Duodenal mucosa (tissue), 2 donors: ENCODE data around the gene UGT1A9.

ENCODE experiments used
- H3K27ac ChIP-seq: one replicate; pipeline ENCODE4 v1.7.0; 2013; ENCODE audit warnings: low read depth, low read length
- H3K27me3 ChIP-seq, 2 donors: one replicate each; pipeline ENCODE4 v1.7.0; 2013; ENCODE audit warnings: low read length in 2 of 2, control low read depth in 1 of 2; ENCODE audit not compliant: insufficient read depth in 2 of 2, control insufficient read depth in 1 of 2
- H3K36me3 ChIP-seq, 2 donors: one replicate each; pipeline ENCODE4 v1.7.0; 2013; ENCODE audit warnings: low read length in 2 of 2, control low read depth in 1 of 2; ENCODE audit not compliant: insufficient read depth in 2 of 2, control insufficient read depth in 1 of 2
- H3K4me1 ChIP-seq, 2 donors: one replicate each; pipeline ENCODE4 v1.7.0; 2013; ENCODE audit warnings: low read length in 2 of 2, control low read depth in 1 of 2; ENCODE audit not compliant: insufficient read depth in 2 of 2, control insufficient read depth in 1 of 2
- H3K4me3 ChIP-seq, 2 donors: one replicate each; pipeline ENCODE4 v1.7.0; 2013; ENCODE audit warnings: low read length in 2 of 2, low read depth in 1 of 2
- H3K9ac ChIP-seq, 2 donors: one replicate each; pipeline ENCODE4 v1.7.0; 2013; ENCODE audit warnings: low read length in 2 of 2, low read depth in 1 of 2
- H3K9me3 ChIP-seq, 2 donors: one replicate each; pipeline ENCODE4 v1.7.0; 2013; ENCODE audit warnings: low read length in 2 of 2, control low read depth in 1 of 2; ENCODE audit not compliant: control insufficient read depth in 1 of 2

UGT1A9 gene

DNA sequence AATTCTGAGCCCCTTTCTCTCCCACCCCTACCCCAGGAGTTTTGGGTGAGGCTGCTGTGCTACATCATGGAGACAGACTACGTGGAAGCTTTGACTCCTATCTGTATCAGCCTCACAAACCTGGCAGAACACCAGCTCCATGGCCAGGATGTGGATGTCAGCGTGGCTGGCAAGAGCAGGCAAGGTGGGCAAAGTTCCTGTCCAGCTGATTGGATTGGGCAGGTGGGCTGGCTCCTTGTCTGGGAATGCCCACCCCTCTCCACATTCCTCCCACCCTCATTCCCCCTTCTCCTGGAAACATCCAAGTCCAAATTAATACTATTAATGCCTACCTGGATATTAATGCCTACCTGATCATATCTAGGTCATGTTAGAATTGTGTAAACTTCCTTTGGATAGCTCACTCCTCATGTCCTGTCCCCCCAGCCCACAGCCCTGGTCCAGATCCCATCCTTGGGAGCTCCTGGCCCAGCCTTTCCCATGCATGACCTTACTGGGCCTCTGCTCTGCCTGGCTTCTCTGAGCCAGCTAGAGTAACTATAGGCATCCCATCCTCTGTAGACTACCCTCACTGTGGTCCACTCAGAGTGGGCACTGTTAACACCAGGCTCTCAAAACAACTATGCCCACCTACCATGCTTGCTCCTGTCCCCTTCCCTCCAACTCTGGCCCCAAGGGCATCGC, 130.6 kb downstream of the UGT1A9 start:
- Histone ChIP-seq H3K9ac (no peak overlapping the region), H3K36me3 (no peaks in the 10 kb centered on the region), H3K4me3 (no peak overlapping the region), H3K9me3 (no peaks in the 10 kb centered on the region), H3K27ac (no peak overlapping the region), H3K27me3 (no peaks in the 10 kb centered on the region), H3K4me1 (no peaks in the 10 kb centered on the region)

DNA sequence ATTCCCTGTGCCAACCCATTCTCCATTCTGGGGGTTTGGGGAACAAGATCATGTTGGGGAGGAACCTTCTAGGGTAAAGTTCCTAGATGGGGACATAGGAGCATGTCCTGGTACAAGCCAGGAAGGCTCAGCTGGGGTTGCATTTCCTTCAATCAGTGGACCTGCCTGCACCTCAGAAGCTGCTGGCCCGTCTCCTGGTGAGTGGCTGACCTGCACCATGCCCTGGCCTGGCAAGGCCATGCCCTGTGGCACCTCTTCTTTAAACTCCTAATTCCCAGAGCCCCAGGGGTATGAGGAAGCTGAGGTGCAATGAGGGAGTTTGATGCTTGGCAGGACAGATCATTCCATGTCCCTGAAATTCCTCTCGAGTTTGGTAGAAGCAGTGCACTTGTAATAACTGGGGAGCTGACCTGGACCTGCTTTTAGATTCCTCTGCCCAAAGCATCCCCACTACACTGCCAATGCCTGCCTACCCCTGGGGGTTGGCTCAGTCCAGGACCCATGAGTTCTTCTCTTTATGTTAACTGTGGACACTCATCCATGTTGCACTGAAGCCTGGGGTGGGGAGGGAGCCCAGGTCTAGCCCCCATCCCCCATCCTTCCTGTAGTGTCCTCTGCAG, 131.7 kb downstream of the UGT1A9 start:
- no peak overlapping the region for H3K4me3 ChIP-seq
- no peaks in the 10 kb centered on the region for H3K36me3 ChIP-seq
- H3K9ac ChIP-seq = no peak overlapping the region
- no peaks in the 10 kb centered on the region for H3K9me3 ChIP-seq
- H3K27me3 ChIP-seq = no peaks in the 10 kb centered on the region
- H3K4me1 ChIP-seq = no peaks in the 10 kb centered on the region
- H3K27ac ChIP-seq = no peak overlapping the region

DNA sequence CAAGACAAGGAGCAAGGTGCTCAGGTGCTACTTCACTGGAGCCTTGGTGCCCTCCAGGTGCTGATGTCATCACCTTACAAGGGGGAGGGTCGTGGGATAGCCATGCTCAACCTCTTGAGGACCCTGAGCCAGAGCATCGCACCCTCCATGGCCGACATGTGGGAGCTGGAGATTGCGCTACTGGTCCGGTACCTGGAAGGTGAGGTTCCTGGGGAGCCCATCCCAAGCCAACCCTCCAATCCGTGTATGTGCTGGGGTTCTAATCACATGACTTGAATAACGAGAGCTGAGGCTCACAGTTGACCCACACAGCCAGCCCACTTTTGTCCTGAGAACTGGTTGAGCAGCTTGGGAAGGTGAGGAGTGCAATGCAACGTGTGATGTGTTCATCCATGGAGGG, 132.3 kb downstream of the UGT1A9 start:
- Histone ChIP-seq H3K4me3 (no peak overlapping the region), H3K27ac (no peak overlapping the region), H3K9me3 (no peaks in the 10 kb centered on the region), H3K9ac (no peak overlapping the region), H3K36me3 (no peaks in the 10 kb centered on the region), H3K4me1 (no peaks in the 10 kb centered on the region), H3K27me3 (no peaks in the 10 kb centered on the region)

DNA sequence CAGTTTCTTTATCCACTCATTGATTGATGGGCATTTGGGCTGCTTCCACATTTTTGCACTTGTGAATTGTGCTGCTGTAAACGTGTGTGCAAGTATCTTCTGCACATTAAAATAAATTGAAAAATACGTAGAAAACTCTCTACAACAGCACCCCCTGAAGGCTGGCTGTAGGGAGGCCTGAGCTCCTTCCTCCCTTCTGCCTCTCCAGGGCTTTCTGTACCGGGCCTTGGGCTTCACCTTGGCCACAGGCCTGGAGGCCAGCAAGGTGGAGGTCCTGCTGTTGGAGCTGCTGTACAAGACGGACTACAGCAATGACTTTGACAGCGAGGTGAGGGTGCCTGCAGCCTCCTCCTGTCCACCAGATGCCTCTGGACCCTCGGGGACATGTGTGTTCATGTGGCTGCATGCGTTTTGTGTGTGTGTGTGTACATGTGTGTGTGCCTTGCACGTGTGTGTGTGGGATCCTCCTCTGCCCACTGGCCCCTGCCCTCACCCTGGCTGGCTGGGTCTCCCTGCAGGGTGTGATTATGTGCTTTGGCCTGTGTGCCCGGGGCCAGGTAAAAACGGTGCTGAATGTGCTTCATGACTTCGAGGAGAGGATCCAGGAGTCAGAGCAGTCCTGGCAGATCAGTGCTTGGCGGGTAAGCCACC, 135.6 kb downstream of the UGT1A9 start:
- H3K9me3 ChIP-seq = no peaks in the 10 kb centered on the region
- H3K27me3 ChIP-seq = no peaks in the 10 kb centered on the region

DNA sequence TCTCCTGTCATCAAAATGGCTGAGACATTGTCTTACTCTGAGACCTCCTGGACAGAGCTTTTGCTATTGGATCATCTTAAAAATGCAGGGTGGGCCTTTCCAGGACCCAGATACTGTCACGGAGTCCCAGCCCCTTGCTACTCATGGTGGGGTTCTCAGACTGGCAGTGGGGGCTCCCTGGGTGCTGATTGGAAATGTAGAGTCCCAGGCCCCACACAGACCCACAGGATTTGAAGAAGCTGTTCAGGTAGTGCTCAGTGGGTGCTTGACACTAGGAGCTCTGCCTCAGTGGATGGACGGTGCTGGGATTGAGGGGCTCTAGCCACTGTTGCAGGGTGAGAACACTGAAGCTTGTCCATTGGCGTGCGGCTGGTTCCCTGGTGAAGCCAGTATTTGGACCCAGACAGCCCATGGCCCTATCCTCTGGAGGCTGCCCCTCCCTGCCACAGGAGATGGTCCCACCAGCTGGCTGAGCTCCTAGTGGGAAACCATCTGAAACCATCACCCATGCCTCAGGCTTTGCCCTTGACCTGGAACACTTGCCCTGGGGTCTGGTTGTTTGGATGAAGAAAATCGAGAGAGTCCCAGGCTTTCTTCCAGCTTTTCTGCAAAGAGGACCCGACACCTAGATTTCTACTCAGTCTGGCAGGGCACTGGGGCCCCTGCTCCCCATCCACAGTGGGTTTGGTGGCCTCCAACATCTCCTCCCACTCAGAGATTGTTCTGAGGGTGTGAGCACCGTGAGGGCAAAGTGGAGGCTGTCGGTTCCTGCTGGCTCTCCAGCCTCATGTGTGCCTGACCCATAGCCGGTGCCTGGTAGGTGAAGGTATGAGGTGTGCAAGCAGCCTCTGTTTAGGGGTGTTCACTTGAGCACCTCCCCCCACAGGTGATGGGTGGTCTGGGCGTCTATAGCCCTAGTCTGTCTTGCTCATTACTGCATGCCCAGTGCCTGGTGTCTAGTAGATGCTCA, 136.6 kb downstream of the UGT1A9 start:
- Histone ChIP-seq H3K9me3 (no peaks in the 10 kb centered on the region), H3K36me3 (no peaks in the 10 kb centered on the region), H3K4me1 (no peaks in the 10 kb centered on the region), H3K9ac (no peak overlapping the region), H3K27me3 (no peaks in the 10 kb centered on the region), H3K27ac (no peak overlapping the region), H3K4me3 (no peak overlapping the region)

More for the DNA sequence above, 135.6 kb downstream of the UGT1A9 start:
- no peaks in the 10 kb centered on the region for H3K4me1 ChIP-seq
- H3K4me3 ChIP-seq = no peak overlapping the region
- no peak overlapping the region for H3K9ac ChIP-seq
- H3K27ac ChIP-seq = no peak overlapping the region
- H3K36me3 ChIP-seq = no peaks in the 10 kb centered on the region

DNA sequence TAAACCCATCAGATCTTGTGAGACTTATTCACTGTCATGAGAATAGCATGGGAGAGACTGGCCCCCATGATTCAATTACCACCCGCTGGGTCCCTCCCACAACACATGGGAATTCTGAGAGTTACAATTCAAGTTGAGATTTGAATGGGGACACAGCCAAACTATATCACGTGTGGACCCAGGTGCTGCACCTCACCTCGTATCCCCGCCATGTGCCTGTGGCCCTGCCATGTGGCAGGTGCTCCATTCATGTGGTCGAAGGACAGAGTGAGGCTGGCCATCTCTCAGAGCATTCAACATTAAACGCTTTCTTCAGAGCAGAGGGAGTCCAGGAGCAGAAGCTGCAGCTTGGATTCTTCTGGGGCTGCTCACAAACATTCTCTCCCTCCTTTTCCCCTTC, 138.7 kb downstream of the UGT1A9 start:
- Histone ChIP-seq H3K9ac (no peak overlapping the region), H3K36me3 (no peaks in the 10 kb centered on the region), H3K4me3 (no peak overlapping the region), H3K27ac (no peak overlapping the region), H3K9me3 (no peaks in the 10 kb centered on the region), H3K27me3 (peaks cover 0 to 2% of the 10 kb centered on the region in 2 donors), H3K4me1 (no peaks in the 10 kb centered on the region)

DNA sequence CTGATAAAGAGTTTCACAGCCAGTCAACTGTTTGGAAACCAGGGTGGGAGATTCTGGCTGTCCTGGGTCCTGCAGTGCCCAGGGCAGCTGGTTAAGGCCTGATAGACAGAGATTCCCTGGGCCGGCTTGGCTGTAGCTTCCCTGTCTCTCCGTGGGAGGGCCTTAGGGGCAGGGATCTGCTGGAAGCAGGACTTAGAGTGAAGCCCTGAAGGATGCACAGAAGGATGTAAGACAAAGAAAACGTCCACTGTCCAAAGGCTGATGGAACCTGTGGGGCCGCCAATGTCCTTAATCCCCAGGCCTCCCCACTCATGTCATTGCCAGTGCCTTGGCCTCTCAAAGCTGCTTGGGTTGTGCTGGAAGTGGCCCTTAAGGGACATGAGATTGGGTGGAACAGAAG, 139.4 kb downstream of the UGT1A9 start:
- no peak overlapping the region for H3K4me3 ChIP-seq
- H3K9ac ChIP-seq = no peak overlapping the region
- no peaks in the 10 kb centered on the region for H3K4me1 ChIP-seq
- H3K36me3 ChIP-seq = no peaks in the 10 kb centered on the region
- H3K9me3 ChIP-seq = no peaks in the 10 kb centered on the region
- peaks cover 0 to 2% of the 10 kb centered on the region in 2 donors for H3K27me3 ChIP-seq
- no peak overlapping the region for H3K27ac ChIP-seq

DNA sequence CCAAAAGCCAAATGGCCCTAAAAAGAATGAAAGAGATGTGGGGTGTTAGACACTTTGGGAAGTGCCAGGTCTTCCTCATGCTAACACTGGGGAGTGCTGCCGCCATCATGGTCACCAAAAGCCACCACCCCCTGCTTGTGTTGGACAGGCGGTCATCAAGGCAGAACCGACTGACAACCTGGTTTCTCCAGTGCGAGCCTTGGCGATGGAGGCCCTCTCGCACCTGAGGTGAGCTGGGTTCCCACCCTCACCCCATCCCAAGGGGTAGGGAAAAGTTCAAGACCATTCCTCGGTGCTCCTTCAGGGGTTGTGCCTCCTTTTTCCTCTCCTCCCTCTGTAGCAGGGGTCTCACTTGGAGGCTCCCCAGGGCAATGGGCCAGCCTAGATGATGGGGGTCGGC, 140.0 kb downstream of the UGT1A9 start:
- no peaks in the 10 kb centered on the region for H3K9me3 ChIP-seq
- H3K9ac ChIP-seq = no peak overlapping the region
- H3K27me3 ChIP-seq = peaks cover 0 to 2% of the 10 kb centered on the region in 2 donors
- H3K4me3 ChIP-seq = no peak overlapping the region
- H3K4me1 ChIP-seq = no peaks in the 10 kb centered on the region
- H3K36me3 ChIP-seq = no peaks in the 10 kb centered on the region
- no peak overlapping the region for H3K27ac ChIP-seq

DNA sequence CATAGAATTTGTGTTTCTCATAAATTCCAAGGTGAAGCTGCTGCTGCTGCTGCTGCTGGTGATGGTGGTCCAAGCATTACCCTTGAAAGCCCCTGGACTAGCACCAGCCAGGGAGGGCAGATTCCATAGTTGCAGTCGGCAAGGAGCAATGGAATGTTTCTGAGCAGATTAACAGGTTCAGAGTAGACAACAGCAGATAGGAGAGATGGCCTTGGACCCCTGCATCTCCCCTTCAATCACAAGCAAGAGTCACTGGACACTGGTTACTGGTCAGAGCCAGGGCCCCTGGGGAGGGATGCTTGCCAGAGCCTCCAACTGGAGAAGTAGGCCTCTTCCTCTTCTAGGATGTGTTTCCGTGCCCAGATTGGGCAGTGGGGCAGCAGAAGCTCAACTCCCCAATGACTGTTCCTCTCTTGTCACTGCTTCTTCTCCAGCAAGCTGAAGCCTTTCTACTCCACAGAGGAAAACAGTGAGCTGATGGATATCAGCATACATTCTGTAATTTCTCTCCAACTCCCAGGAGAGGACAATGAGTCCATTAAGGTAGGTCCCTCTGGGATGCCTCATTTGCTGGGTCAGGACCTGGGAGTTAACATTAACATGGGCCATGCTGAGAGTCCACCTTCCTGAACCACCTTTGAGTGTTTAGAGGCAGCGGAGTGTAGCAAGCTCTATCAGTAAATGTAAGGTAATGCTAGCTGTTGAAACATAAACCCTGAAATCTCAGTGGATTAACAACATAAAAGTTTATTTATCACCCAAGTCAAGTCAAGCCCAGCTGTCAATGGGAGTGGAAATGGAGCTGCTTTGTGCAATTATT, 141.7 kb downstream of the UGT1A9 start:
- Histone ChIP-seq H3K4me3 (no peak overlapping the region), H3K4me1 (peaks cover 0 to 5% of the 10 kb centered on the region in 2 donors), H3K9ac (no peak overlapping the region), H3K9me3 (no peaks in the 10 kb centered on the region), H3K27ac (no peak overlapping the region), H3K27me3 (peaks cover 0 to 2% of the 10 kb centered on the region in 2 donors), H3K36me3 (no peaks in the 10 kb centered on the region)
